ENCODE measurements around the gene FARS2.

DNA sequence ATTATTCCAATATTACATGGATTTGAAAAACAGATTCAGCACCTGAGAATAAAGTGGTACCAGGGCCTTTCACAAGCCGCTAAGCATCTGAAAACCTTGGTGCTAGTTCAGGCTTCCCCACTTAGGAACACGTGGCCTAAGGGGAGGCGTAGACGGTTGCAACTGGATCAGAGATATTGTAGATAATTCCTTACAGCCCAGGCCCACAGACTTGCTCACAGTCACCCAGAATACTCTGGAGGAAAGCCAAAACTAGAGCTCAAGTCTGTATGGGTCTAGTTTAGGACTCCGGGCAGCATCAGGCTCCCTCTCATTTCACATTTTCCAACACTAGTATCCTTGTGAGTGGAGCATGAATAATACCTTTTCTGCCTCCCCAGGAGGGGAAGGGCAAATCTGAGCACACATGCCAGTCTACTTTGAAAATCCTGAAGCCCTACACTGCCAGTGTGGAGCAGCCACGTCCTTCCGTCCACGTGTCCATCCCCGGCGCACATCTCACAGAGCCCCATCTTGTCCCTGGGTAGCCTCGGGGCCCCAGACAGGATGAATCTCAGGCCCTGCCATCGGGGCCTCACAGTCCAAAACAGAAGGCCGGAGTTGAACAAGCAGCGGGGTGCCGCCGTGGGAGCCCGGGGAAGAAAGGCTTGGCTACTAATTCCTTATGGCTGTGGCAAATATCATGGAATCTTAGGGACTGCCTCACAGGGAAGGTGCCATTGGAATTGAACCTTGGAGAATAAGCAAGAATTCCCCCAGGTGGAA, 446.1 kb downstream of the FARS2 start:
- TF ChIP-seq POLR2A (IDR thresholded peaks at IDR 0.05; ENCODE audit: low read length) (no peak), GATA1 (IDR thresholded peaks at IDR 0.05; ENCODE audit: low read depth, low read length) (no peak)
